HG03060 (cell line): ENCODE measurements around the gene APBB1IP.
"Not testable (repeated sequence)": the region's sequence is repeated elsewhere in the genome, so short reads cannot be mapped to it uniquely, and the experiment has no call there.

Experiments
- ATAC-seq: cut with Tn5 transposase; IDR thresholded peaks from one replicate; pipeline ENCODE4 v1.9.1; 2021; ENCODE audit warnings: low read depth, moderate number of reproducible peaks; ENCODE audit not compliant: unreplicated experiment

The APBB1IP gene

DNA sequence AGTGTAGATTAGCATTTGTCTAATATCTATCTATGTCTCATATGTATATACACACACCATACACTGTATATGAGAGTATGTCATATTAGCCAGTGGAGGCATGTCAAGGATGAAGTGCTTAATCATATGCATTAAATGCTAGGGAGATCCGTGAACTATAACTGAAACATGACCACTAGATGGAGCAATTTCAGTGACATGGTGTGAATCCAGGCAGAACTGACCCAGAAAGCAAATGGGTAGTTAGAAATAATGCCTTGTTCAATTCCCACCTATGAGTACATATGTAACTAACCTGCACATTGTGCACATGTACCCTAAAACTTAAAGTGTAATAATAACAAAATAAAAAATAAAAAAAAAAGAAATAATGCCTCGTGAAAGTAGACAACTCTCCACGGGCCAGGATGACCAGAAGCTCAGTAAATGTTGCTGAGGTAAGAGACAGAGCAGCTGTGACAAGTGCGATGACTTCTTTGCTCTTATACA is 168.3 kb downstream of the APBB1IP start:
- not testable (repeated sequence) for ATAC-seq

DNA sequence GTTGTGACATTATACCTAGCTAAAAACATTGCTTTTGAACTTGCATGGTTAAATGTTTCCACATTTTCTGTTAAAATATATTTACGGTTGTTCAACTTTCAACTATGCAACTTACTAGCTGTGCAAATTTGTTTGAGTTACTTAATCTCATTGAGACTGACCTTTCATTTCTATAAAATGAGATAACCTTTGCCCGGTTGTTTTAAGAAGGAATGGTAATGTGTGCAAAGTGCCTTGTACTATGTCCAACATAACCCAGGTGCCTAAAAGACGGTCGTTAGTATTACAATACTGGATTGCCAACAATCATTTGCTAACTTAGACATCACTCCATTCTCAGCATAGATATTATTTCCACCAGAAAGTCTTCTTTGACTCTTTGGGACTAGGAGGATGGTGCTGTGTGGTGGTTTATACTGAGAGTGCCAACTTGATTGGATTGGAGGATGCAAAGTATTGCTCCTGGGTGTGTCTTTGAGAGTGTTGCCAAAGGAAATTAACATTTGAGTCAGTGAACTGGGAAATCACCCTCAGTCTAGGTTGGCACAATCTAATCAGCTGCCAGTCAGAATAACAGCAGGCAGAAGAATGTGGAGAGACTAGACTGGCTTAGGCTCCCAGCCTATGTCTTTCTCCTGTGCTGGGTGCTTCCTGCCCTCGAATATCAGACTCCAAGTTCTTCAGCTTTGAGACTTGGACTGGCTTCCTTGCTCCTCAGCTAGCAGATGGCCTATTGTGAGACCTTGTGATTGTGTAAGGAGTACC is 174.2 kb downstream of the APBB1IP start:
- no peak for ATAC-seq
